ENCODE measurements around the gene SMAP1.

Gene SMAP1

GRCh38 chr6:70625436-70625835 is 42.2 kb upstream of the SMAP1 start:
- Histone ChIP-seq H2AFZ (ENCODE audit: low read depth, low read length) (no peak overlapping the region), H3K36me3 (ENCODE audit: insufficient read depth, low read length) (no peaks in the 10 kb centered on the region), H3K27ac (ENCODE audit: low read length) (no peak overlapping the region), H3K27me3 (ENCODE audit: insufficient read depth, low read length, poor library complexity) (no peaks in the 10 kb centered on the region), H3K4me1 (ENCODE audit: insufficient read depth, low read length) (no peaks in the 10 kb centered on the region), H3K4me3 (ENCODE audit: low read depth in 1 of 2, low read length in 2 of 2) (no peak overlapping the region), H3K9me3 (ENCODE audit: insufficient read depth, low read length, severe bottlenecking) (no peaks in the 10 kb centered on the region), H3K4me2 (ENCODE audit: insufficient read depth, low read length) (no peak overlapping the region), H3K79me2 (ENCODE audit: insufficient read depth, low read length) (no peaks in the 10 kb centered on the region), H3K9ac (ENCODE audit: low read depth, low read length) (no peak overlapping the region), H4K20me1 (ENCODE audit: insufficient read depth, low read length) (no peaks in the 10 kb centered on the region)
- no peak for ATAC-seq (ENCODE audit: insufficient read depth, low read depth)
- TF ChIP-seq CTCF (IDR thresholded peaks at IDR 0.05; ENCODE audit: borderline replicate concordance, extremely low read depth, low read length, poor library complexity, severe bottlenecking), result no peak
- TF ChIP-seq EZH2 (IDR thresholded peaks at IDR 0.05; ENCODE audit: borderline replicate concordance, low read depth, low read length, severe bottlenecking), result no peak
- no peak for DNase-seq

GRCh38 chr6:70627500-70628254 is 40.0 kb upstream of the SMAP1 start:
- no peak overlapping the region for H2AFZ ChIP-seq (ENCODE audit: low read depth, low read length)
- H3K4me3 ChIP-seq (ENCODE audit: low read depth in 1 of 2, low read length in 2 of 2), result no peak overlapping the region
- no peak for DNase-seq
- no peak for ATAC-seq (ENCODE audit: insufficient read depth, low read depth)
- H3K9me3 ChIP-seq (ENCODE audit: insufficient read depth, low read length, severe bottlenecking), result no peaks in the 10 kb centered on the region
- no peaks in the 10 kb centered on the region for H3K79me2 ChIP-seq (ENCODE audit: insufficient read depth, low read length)
- no peaks in the 10 kb centered on the region for H3K4me1 ChIP-seq (ENCODE audit: insufficient read depth, low read length)
- TF ChIP-seq CTCF (IDR thresholded peaks at IDR 0.05; ENCODE audit: borderline replicate concordance, extremely low read depth, low read length, poor library complexity, severe bottlenecking) (no peak), EZH2 (IDR thresholded peaks at IDR 0.05; ENCODE audit: borderline replicate concordance, low read depth, low read length, severe bottlenecking) (no peak)
- no peaks in the 10 kb centered on the region for H3K27me3 ChIP-seq (ENCODE audit: insufficient read depth, low read length, poor library complexity)
- no peak overlapping the region for H3K27ac ChIP-seq (ENCODE audit: low read length)
- H3K4me2 ChIP-seq (ENCODE audit: insufficient read depth, low read length), result no peak overlapping the region
- H3K36me3 ChIP-seq (ENCODE audit: insufficient read depth, low read length), result no peaks in the 10 kb centered on the region
- no peaks in the 10 kb centered on the region for H4K20me1 ChIP-seq (ENCODE audit: insufficient read depth, low read length)
- no peak overlapping the region for H3K9ac ChIP-seq (ENCODE audit: low read depth, low read length)

GRCh38 chr6:70629929-70630328 is 37.8 kb upstream of the SMAP1 start:
- Histone ChIP-seq H3K9ac (ENCODE audit: low read depth, low read length) (no peak overlapping the region), H2AFZ (ENCODE audit: low read depth, low read length) (no peak overlapping the region), H3K36me3 (ENCODE audit: insufficient read depth, low read length) (no peaks in the 10 kb centered on the region), H3K9me3 (ENCODE audit: insufficient read depth, low read length, severe bottlenecking) (no peaks in the 10 kb centered on the region), H3K4me2 (ENCODE audit: insufficient read depth, low read length) (no peak overlapping the region), H3K4me3 (ENCODE audit: low read depth in 1 of 2, low read length in 2 of 2) (no peak overlapping the region), H3K79me2 (ENCODE audit: insufficient read depth, low read length) (no peaks in the 10 kb centered on the region), H3K27ac (ENCODE audit: low read length) (no peak overlapping the region), H3K4me1 (ENCODE audit: insufficient read depth, low read length) (no peaks in the 10 kb centered on the region), H3K27me3 (ENCODE audit: insufficient read depth, low read length, poor library complexity) (no peaks in the 10 kb centered on the region), H4K20me1 (ENCODE audit: insufficient read depth, low read length) (no peaks in the 10 kb centered on the region)
- ATAC-seq (ENCODE audit: insufficient read depth, low read depth) (no peak), DNase-seq (no peak)
- TF ChIP-seq CTCF (IDR thresholded peaks at IDR 0.05; ENCODE audit: borderline replicate concordance, extremely low read depth, low read length, poor library complexity, severe bottlenecking), result no peak
- no peak for TF ChIP-seq EZH2 (IDR thresholded peaks at IDR 0.05; ENCODE audit: borderline replicate concordance, low read depth, low read length, severe bottlenecking)

Measured in DND-41 (cell line).